Thyroid gland (tissue), 4 donors: ENCODE data around the gene CH25H. TPM values are rescaled to one million over a fixed set of nuclear protein-coding genes. Genes with fewer than 3 reads are reported as not detected.
A peak's percentile ranks its signal among the peaks of the same experiment; 100 is the strongest.

Experiments
- DNase-seq, 2 donors: peaks; one replicate each; pipeline ENCODE4 v3.0.0-alpha.2; 2019
- H3K27ac ChIP-seq, 3 donors: fragments of 200-600 bp; sonication (generic); 1 replicate in 2 of 3; 2 replicates in 1 of 3; pipeline ENCODE4 v1.5.1; 2016 to 2019; ENCODE audit warnings: mild to moderate bottlenecking in 1 of 3, moderate library complexity in 1 of 3
- H3K27me3 ChIP-seq: fragments of 200-600 bp; sonication (generic); one replicate; pipeline ENCODE4 v1.5.1; 2019
- H3K36me3 ChIP-seq, 2 donors: fragments of 200-600 bp; sonication (generic); one replicate each; pipeline ENCODE4 v1.5.1; 2016 to 2019
- H3K4me1 ChIP-seq, 2 donors: fragments of 200-600 bp; sonication (generic); one replicate each; pipeline ENCODE4 v1.5.1; 2017 to 2019
- H3K4me3 ChIP-seq, 3 donors: fragments of 200-600 bp; sonication (generic); replicated peaks in 1 of 3; 1 replicate in 2 of 3; 2 replicates in 1 of 3; pipeline ENCODE4 v1.5.1; 2016; ENCODE audit warnings: mild to moderate bottlenecking in 1 of 3
- H3K9me3 ChIP-seq: fragments of 200-600 bp; sonication (generic); one replicate; pipeline ENCODE4 v1.5.1; 2017
- POLR2A ChIP-seq, 2 donors: fragments of 450-650 bp; IDR thresholded peaks; one replicate each; pipeline ENCODE4 v1.6.1; 2017; ENCODE audit warnings: antibody characterized with exemption in 2 of 2, mild to moderate bottlenecking in 2 of 2, moderate library complexity in 1 of 2
- WGBS, 2 donors: methylation state at CpG; one replicate each; pipeline ENCODE4 v1.1.5; 2017; 5-methylcytosine and 5-hydroxymethylcytosine counted together
- intact Hi-C: fragments of 100-400 bp; cut with DNase I; formaldehyde crosslinking; loops from one replicate; pipeline ENCODE4 v1.15.1; 2023
- total RNA-seq, 4 donors: library from RNA; depleted of rRNA; stranded (reverse); fragments of >200 nt; gene quantifications; one replicate each; pipeline ENCODE4 v1.2.3, GENCODE V29; 2016
- TF ChIP-seq, protein P1 (sequence below), 6 experiments: fragments of 200-600 bp in 3 of 6; fragments of 450-650 bp in 3 of 6; sonication (generic) in 3 of 6; IDR thresholded peaks; one replicate each; pipeline ENCODE4 v1.5.1; 2016 to 2019; ENCODE audit warnings: antibody characterized with exemption in 6 of 6, mild to moderate bottlenecking in 2 of 6, inconsistent platforms in 1 of 6, moderate library complexity in 1 of 6

Gene CH25H
- total RNA-seq, 4 donors from 2014 or later = 0.44 to 6.3 (median 3.4) TPM; not detected in 1

DNA sequence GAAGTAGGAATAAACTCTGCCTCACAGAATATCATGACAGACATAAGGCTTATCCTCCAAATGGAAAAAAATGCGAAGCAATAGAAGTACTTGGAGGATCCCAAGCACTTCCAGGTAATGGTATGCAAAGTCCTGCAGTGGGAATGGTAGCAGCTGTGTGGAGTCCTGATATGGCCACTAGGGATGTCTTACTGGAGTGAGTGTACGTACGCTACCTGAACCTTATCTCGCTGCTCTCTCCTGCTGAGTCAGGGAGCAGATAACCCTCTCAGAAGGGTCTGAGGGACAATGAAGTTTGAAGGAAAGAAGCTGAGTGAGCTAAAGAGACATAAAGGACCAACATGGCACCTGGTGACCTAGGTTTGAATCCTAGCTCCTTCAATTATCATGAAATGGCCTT is 42.2 kb downstream of the CH25H start:
- TF ChIP-seq POLR2A (IDR thresholded peaks at IDR 0.05) = no peak
- TF ChIP-seq, protein P1, sequence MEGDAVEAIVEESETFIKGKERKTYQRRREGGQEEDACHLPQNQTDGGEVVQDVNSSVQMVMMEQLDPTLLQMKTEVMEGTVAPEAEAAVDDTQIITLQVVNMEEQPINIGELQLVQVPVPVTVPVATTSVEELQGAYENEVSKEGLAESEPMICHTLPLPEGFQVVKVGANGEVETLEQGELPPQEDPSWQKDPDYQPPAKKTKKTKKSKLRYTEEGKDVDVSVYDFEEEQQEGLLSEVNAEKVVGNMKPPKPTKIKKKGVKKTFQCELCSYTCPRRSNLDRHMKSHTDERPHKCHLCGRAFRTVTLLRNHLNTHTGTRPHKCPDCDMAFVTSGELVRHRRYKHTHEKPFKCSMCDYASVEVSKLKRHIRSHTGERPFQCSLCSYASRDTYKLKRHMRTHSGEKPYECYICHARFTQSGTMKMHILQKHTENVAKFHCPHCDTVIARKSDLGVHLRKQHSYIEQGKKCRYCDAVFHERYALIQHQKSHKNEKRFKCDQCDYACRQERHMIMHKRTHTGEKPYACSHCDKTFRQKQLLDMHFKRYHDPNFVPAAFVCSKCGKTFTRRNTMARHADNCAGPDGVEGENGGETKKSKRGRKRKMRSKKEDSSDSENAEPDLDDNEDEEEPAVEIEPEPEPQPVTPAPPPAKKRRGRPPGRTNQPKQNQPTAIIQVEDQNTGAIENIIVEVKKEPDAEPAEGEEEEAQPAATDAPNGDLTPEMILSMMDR (IDR thresholded peaks at IDR 0.05) = no peak
- H3K4me3 ChIP-seq = no peak overlapping the region
- intact Hi-C loops = no loop called here
- WGBS, 2 donors = 86 to 89% methylated on average over 4 of the region's 4 CpGs
- DNase-seq = no peak
- H3K27ac ChIP-seq = no peak overlapping the region
- no peaks in the 10 kb centered on the region for H3K4me1 ChIP-seq
- no peaks in the 10 kb centered on the region for H3K36me3 ChIP-seq
- no peaks in the 10 kb centered on the region for H3K27me3 ChIP-seq
- no peaks in the 10 kb centered on the region for H3K9me3 ChIP-seq

DNA sequence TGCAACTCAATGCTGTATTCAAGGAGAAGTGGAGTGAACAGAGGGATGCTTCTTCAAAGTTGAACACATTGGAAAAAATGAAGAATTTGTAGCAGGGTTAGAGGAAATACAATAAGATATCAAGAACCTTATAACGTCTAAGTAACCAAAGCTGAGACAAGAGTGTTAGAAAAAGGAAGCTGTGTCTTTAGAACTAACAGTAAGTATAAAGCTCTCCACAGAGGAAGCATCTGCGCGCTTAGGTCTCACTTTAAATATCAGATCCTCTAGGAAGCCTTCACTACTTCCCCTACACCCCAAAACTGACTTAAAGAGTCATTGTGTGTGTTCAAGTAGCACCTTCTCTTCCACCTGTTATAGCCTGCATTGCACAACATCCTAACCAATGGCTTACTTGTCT is 43.0 kb downstream of the CH25H start:
- no peaks in the 10 kb centered on the region for H3K27me3 ChIP-seq
- H3K4me3 ChIP-seq = no peak overlapping the region
- H3K9me3 ChIP-seq = no peaks in the 10 kb centered on the region
- no peak for DNase-seq
- no peaks in the 10 kb centered on the region for H3K36me3 ChIP-seq
- intact Hi-C loops = no loop called here
- H3K4me1 ChIP-seq = no peaks in the 10 kb centered on the region
- 77 to 85% methylated on average over 3 of the region's 3 CpGs for WGBS, 2 donors
- TF ChIP-seq POLR2A (IDR thresholded peaks at IDR 0.05) = no peak
- TF ChIP-seq, protein P1 (IDR thresholded peaks at IDR 0.05) = no peak
- H3K27ac ChIP-seq = no peak overlapping the region

DNA sequence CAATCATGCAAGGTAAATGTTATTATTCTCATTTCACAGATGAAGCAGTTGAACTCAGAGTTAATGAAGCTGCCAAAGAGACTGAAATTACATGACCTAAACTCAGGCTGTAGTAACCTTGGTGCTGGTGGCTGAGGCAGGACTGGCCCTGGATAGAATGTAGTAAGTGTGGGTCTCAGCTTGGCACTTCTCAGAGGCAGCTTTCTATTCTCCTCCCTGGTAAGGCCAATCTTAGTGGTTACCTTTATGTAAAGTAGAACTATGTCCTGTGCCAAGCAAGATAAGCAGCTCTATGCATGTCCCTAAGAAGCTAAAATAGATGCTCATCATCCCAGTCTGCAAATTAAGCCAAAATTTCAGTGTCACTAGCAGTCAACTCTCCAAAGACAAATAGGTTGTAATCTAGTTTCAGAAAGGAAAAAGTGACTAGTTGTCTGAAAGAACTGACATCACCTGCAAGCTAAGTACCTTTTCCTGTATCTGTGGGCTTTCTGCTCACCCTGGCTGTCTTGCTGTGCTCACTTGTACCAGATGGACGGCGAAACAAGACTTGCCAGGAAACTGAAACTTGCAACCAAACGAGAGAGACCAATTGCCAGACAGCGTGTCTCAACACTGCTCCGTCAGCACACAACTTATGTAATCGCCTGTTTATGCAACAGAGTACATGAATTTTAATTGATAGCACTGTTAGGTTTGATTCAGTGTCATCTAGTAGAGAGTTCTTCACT is 43.7 kb downstream of the CH25H start:
- H3K36me3 ChIP-seq = no peaks in the 10 kb centered on the region
- 63 to 79% methylated on average over 6 of the region's 6 CpGs for WGBS, 2 donors
- intact Hi-C loops = no loop called here
- H3K4me1 ChIP-seq = no peaks in the 10 kb centered on the region
- H3K9me3 ChIP-seq = no peaks in the 10 kb centered on the region
- no peak overlapping the region for H3K4me3 ChIP-seq
- H3K27me3 ChIP-seq = no peaks in the 10 kb centered on the region
- H3K27ac ChIP-seq = no peak overlapping the region
- TF ChIP-seq, protein P1 (IDR thresholded peaks at IDR 0.05) = no peak
- no peak for TF ChIP-seq POLR2A (IDR thresholded peaks at IDR 0.05)
- DNase-seq = peak in 1 of 2 donors; percentile 3

DNA sequence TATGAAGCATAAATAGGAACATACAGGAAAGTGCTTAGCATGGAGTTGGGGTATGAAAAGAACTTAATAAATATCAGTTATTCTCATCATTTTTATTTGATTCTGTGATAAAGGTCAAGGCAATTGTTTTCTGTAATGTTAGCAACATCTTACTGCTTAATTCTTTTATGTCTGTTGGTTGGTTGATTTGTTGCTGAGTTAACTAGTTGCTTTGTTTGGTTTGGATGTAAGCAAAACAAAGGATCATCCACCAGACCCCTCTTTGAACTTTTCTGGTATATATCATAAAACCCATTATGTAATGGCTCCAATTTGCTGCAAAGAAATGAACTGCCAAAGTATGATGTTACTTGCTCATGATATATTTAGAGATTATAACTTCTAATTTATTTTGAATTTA is 44.5 kb downstream of the CH25H start:
- no peak overlapping the region for H3K27ac ChIP-seq
- no peak overlapping the region for H3K4me3 ChIP-seq
- DNase-seq = no peak
- intact Hi-C loops = no loop called here
- no peaks in the 10 kb centered on the region for H3K36me3 ChIP-seq
- TF ChIP-seq POLR2A (IDR thresholded peaks at IDR 0.05) = no peak
- TF ChIP-seq, protein P1 (IDR thresholded peaks at IDR 0.05) = no peak
- H3K4me1 ChIP-seq = no peaks in the 10 kb centered on the region
- H3K27me3 ChIP-seq = no peaks in the 10 kb centered on the region
- no peaks in the 10 kb centered on the region for H3K9me3 ChIP-seq

DNA sequence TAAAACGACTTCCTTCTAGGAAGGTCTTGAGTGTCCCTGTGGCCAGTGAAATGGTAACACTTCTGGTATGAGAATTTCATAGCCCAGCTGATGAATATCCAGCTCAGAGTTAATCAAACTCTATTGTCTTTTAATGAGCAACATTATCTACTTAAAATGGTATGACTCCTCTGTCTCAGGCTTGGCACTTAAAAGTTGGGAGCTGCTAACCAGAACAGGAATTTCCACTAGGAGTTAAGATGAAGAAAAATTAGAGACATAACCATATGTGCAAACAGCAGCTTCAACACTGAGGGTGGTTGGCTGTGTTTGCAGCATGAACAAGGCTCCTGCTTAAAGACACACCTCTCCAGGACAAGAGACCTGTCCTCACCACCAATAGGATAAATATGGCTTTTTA is 46.8 kb downstream of the CH25H start:
- intact Hi-C loops = no loop called here
- no peak overlapping the region for H3K4me3 ChIP-seq
- no peaks in the 10 kb centered on the region for H3K4me1 ChIP-seq
- H3K27ac ChIP-seq = no peak overlapping the region
- no peaks in the 10 kb centered on the region for H3K27me3 ChIP-seq
- no peak for DNase-seq
- WGBS, 2 donors = 88% methylated on average over 1 of the region's 1 CpG
- no peaks in the 10 kb centered on the region for H3K9me3 ChIP-seq
- TF ChIP-seq, protein P1 (IDR thresholded peaks at IDR 0.05) = no peak
- no peak for TF ChIP-seq POLR2A (IDR thresholded peaks at IDR 0.05)
- H3K36me3 ChIP-seq = no peaks in the 10 kb centered on the region
